SK-N-MC (cell line): ENCODE measurements around the gene P2RY4.

ENCODE experiments used
- DNase-seq: peaks from one replicate; pipeline ENCODE4 v3.0.0-alpha.2; 2011; ENCODE audit warnings: low read depth, low spot score
- H3K27ac ChIP-seq: fragments of 200-600 bp; sonication (generic); 2 replicates; pipeline ENCODE4 v1.5.1; 2016; ENCODE audit warnings: mixed run types
- H3K36me3 ChIP-seq: fragments of 200-600 bp; sonication (generic); 2 replicates; pipeline ENCODE4 v1.6.1; 2017; ENCODE audit warnings: antibody characterized with exemption, low read length, mixed read lengths; ENCODE audit not compliant: insufficient read depth
- H3K4me3 ChIP-seq: fragments of 200-600 bp; sonication (generic); 2 replicates; pipeline ENCODE4 v1.5.1; 2016
- H3K9ac ChIP-seq: fragments of 200-600 bp; sonication (generic); 2 replicates; pipeline ENCODE4 v1.8.0; 2017; ENCODE audit warnings: mixed run types, mixed read lengths; ENCODE audit not compliant: insufficient read length
- H3K9me3 ChIP-seq: fragments of 200-600 bp; sonication (generic); 2 replicates; pipeline ENCODE4 v1.6.1; 2017; ENCODE audit warnings: low read depth, mild to moderate bottlenecking, antibody characterized with exemption, low read length, moderate library complexity, mixed read lengths
- EZH2 ChIP-seq: fragments of 200-600 bp; sonication (generic); IDR thresholded peaks from one replicate; pipeline ENCODE4 v1.6.1; 2017; ENCODE audit warnings: antibody characterized with exemption
- FOXP2 ChIP-seq: optimal IDR thresholded peaks from 2 replicates; pipeline ENCODE3; 2011; ENCODE audit warnings: mild to moderate bottlenecking, moderate library complexity; ENCODE audit not compliant: insufficient read depth; ENCODE audit errors: extremely low read length, control extremely low read depth
- POLR2AphosphoS5 ChIP-seq: IDR thresholded peaks from 2 replicates; pipeline ENCODE4 v1.6.1; 2012; ENCODE audit warnings: mild to moderate bottlenecking, low read depth, low read length, borderline replicate concordance

Gene P2RY4

GRCh38 chrX:70260104-70260503, at the start of gene P2RY4:
Gene P2RY4, minus strand, starts transcription at chrX:70260204. Its CDS starts 580 bp downstream, at chrX:70259624.
- H3K9me3 ChIP-seq = no peaks in the 10 kb centered on the region
- no peaks in the 10 kb centered on the region for H3K36me3 ChIP-seq
- H3K27ac ChIP-seq = no peak within 1 kb of the TSS
- no peak within 1 kb of the TSS for H3K9ac ChIP-seq
- no peak for DNase-seq
- TF ChIP-seq EZH2 = no peak
- no peak for TF ChIP-seq POLR2AphosphoS5
- TF ChIP-seq FOXP2 = no peak
- no peak within 1 kb of the TSS for H3K4me3 ChIP-seq

GRCh38 chrX:70301716-70302115, 41.7 kb upstream of the P2RY4 start:
- no peak overlapping the region for H3K4me3 ChIP-seq
- TF ChIP-seq EZH2 (no peak), FOXP2 (no peak), POLR2AphosphoS5 (no peak)
- H3K9me3 ChIP-seq = no peaks in the 10 kb centered on the region
- no peak overlapping the region for H3K27ac ChIP-seq
- DNase-seq = no peak
- no peak overlapping the region for H3K9ac ChIP-seq
- peaks cover 53% of the 10 kb centered on the region for H3K36me3 ChIP-seq

- DNase-seq = no peak
- H3K27ac ChIP-seq = no peak overlapping the region
Measured at GRCh38 chrX:70293621-70294020, 33.6 kb upstream of the P2RY4 start.

GRCh38 chrX:70292788-70293187, 32.8 kb upstream of the P2RY4 start:
- TF ChIP-seq EZH2 (no peak), FOXP2 (no peak), POLR2AphosphoS5 (no peak)
- no peak for DNase-seq
- Histone ChIP-seq H3K4me3 (no peak overlapping the region), H3K9ac (peak overlapping the region; percentile 28), H3K9me3 (no peaks in the 10 kb centered on the region), H3K36me3 (peaks cover 20% of the 10 kb centered on the region), H3K27ac (no peak overlapping the region)

More at GRCh38 chrX:70293621-70294020, 33.6 kb upstream of the P2RY4 start:
- Histone ChIP-seq H3K9ac (no peak overlapping the region), H3K4me3 (no peak overlapping the region), H3K36me3 (peaks cover 16% of the 10 kb centered on the region), H3K9me3 (no peaks in the 10 kb centered on the region)
- no peak for TF ChIP-seq FOXP2
- TF ChIP-seq POLR2AphosphoS5 = no peak
- no peak for TF ChIP-seq EZH2

GRCh38 chrX:70289793-70290770, 30.1 kb upstream of the P2RY4 start, which contains the start of the genes KIF4A and PDZD11:
Gene KIF4A, plus strand, starts transcription at chrX:70290104. Its CDS starts 355 bp downstream, at chrX:70290459.
Gene PDZD11, minus strand, starts transcription at chrX:70289927. Its CDS starts 586 bp downstream, at chrX:70289341.
- Histone ChIP-seq H3K27ac (no peak within 1 kb of the TSS), H3K36me3 (peaks cover 18% of the 10 kb centered on the region; the same call in 1 of the 2 replicates), H3K9ac (peak within 1 kb of the TSS; percentile 83), H3K4me3 (peak within 1 kb of the TSS; percentile 84), H3K9me3 (no peaks in the 10 kb centered on the region)
- peak; percentile 5 for DNase-seq
- peak; percentile 79 for TF ChIP-seq POLR2AphosphoS5
- TF ChIP-seq EZH2 = no peak
- no peak for TF ChIP-seq FOXP2

- peak overlapping the region; percentile 71 for H3K9ac ChIP-seq
- peaks cover 18% of the 10 kb centered on the region; the same call in 1 of the 2 replicates for H3K36me3 ChIP-seq
- TF ChIP-seq FOXP2 = no peak
- TF ChIP-seq EZH2 = no peak
- no peak for TF ChIP-seq POLR2AphosphoS5
- no peak overlapping the region for H3K27ac ChIP-seq
- DNase-seq = no peak
- H3K9me3 ChIP-seq = no peaks in the 10 kb centered on the region
- H3K4me3 ChIP-seq = peak overlapping the region; percentile 84
Measured at GRCh38 chrX:70289168-70289792, 29.3 kb upstream of the P2RY4 start.

- H3K36me3 ChIP-seq = peaks cover 3% of the 10 kb centered on the region; the same call in 1 of the 2 replicates
- no peak for DNase-seq
- no peak within 1 kb of the TSS for H3K4me3 ChIP-seq
- H3K9me3 ChIP-seq = no peaks in the 10 kb centered on the region
- H3K27ac ChIP-seq = no peak within 1 kb of the TSS
- no peak for TF ChIP-seq POLR2AphosphoS5
- no peak for TF ChIP-seq FOXP2
- TF ChIP-seq EZH2 = no peak
- H3K9ac ChIP-seq = no peak within 1 kb of the TSS
Measured at GRCh38 chrX:70281951-70282350, 21.9 kb upstream of the P2RY4 start, which contains the start of gene RAB41. Gene RAB41, plus strand, starts transcription at chrX:70282172. Its CDS starts 46 bp downstream, at chrX:70282218.

- H3K9ac ChIP-seq = no peak overlapping the region
- no peaks in the 10 kb centered on the region for H3K9me3 ChIP-seq
- H3K27ac ChIP-seq = no peak overlapping the region
- H3K4me3 ChIP-seq = no peak overlapping the region
- no peaks in the 10 kb centered on the region for H3K36me3 ChIP-seq
- no peak for DNase-seq
- no peak for TF ChIP-seq POLR2AphosphoS5
- TF ChIP-seq EZH2 = no peak
- TF ChIP-seq FOXP2 = no peak
Measured at GRCh38 chrX:70280573-70280972, 20.6 kb upstream of the P2RY4 start.
